Measurements from ENCODE around the gene GAREM1. TPM values are rescaled to one million over a fixed set of nuclear protein-coding genes. Genes with fewer than 3 reads are reported as not detected.

GAREM1 gene
- total RNA-seq, 1 experiment from 2014 or later, result 0.11 TPM

GRCh38 chr18:32287249-32287648 is 183.4 kb downstream of the GAREM1 start:
- Histone ChIP-seq H3K9me2 (replicated peaks; ENCODE audit: insufficient read depth, low read length) (no peaks in the 10 kb centered on the region), H3K36me3 (ENCODE audit: insufficient read depth, low read length) (no peaks in the 10 kb centered on the region), H3K9me3 (ENCODE audit: low read length) (no peaks in the 10 kb centered on the region), H3K9ac (ENCODE audit: low read length) (no peak overlapping the region), H3K4me1 (ENCODE audit: low read length) (no peaks in the 10 kb centered on the region), H3K27me3 (ENCODE audit: low read length) (no peaks in the 10 kb centered on the region), H3K4me3 (ENCODE audit: low read length) (no peak overlapping the region), H3K79me2 (ENCODE audit: low read length) (no peaks in the 10 kb centered on the region), H4K20me1 (ENCODE audit: insufficient read depth, low read depth, low read length) (no peaks in the 10 kb centered on the region), H2AFZ (ENCODE audit: low read length) (no peak overlapping the region), H3K4me2 (ENCODE audit: low read depth, low read length, poor library complexity, severe bottlenecking) (no peak overlapping the region), H3K27ac (ENCODE audit: low read length) (no peak overlapping the region)
- DNase-seq, result no peak

GRCh38 chr18:32286749-32287148 is 183.9 kb downstream of the GAREM1 start:
- Histone ChIP-seq H3K4me1 (ENCODE audit: low read length) (no peaks in the 10 kb centered on the region), H3K79me2 (ENCODE audit: low read length) (no peaks in the 10 kb centered on the region), H3K27me3 (ENCODE audit: low read length) (no peaks in the 10 kb centered on the region), H3K27ac (ENCODE audit: low read length) (no peak overlapping the region), H3K9me2 (replicated peaks; ENCODE audit: insufficient read depth, low read length) (no peaks in the 10 kb centered on the region), H4K20me1 (ENCODE audit: insufficient read depth, low read depth, low read length) (no peaks in the 10 kb centered on the region), H3K4me2 (ENCODE audit: low read depth, low read length, poor library complexity, severe bottlenecking) (no peak overlapping the region), H3K9ac (ENCODE audit: low read length) (no peak overlapping the region), H2AFZ (ENCODE audit: low read length) (no peak overlapping the region), H3K36me3 (ENCODE audit: insufficient read depth, low read length) (no peaks in the 10 kb centered on the region), H3K9me3 (ENCODE audit: low read length) (no peaks in the 10 kb centered on the region), H3K4me3 (ENCODE audit: low read length) (no peak overlapping the region)
- no peak for DNase-seq

- Histone ChIP-seq H3K9ac (ENCODE audit: low read length) (no peak overlapping the region), H3K4me1 (ENCODE audit: low read length) (no peaks in the 10 kb centered on the region), H3K79me2 (ENCODE audit: low read length) (no peaks in the 10 kb centered on the region), H3K36me3 (ENCODE audit: insufficient read depth, low read length) (no peaks in the 10 kb centered on the region), H4K20me1 (ENCODE audit: insufficient read depth, low read depth, low read length) (no peaks in the 10 kb centered on the region), H3K27ac (ENCODE audit: low read length) (no peak overlapping the region), H3K4me2 (ENCODE audit: low read depth, low read length, poor library complexity, severe bottlenecking) (no peak overlapping the region), H3K4me3 (ENCODE audit: low read length) (no peak overlapping the region), H3K27me3 (ENCODE audit: low read length) (no peaks in the 10 kb centered on the region), H3K9me3 (ENCODE audit: low read length) (no peaks in the 10 kb centered on the region), H2AFZ (ENCODE audit: low read length) (no peak overlapping the region), H3K9me2 (replicated peaks; ENCODE audit: insufficient read depth, low read length) (no peaks in the 10 kb centered on the region)
- DNase-seq, result no peak
These were observed 186.4 kb downstream of the GAREM1 start for GRCh38 chr18:32284284-32284683.

- no peaks in the 10 kb centered on the region for H3K9me2 ChIP-seq (replicated peaks; ENCODE audit: insufficient read depth, low read length)
- no peak overlapping the region for H3K4me3 ChIP-seq (ENCODE audit: low read length)
- no peak overlapping the region for H3K27ac ChIP-seq (ENCODE audit: low read length)
- DNase-seq, result no peak
- no peaks in the 10 kb centered on the region for H3K9me3 ChIP-seq (ENCODE audit: low read length)
- H3K4me1 ChIP-seq (ENCODE audit: low read length), result no peaks in the 10 kb centered on the region
- H3K27me3 ChIP-seq (ENCODE audit: low read length), result no peaks in the 10 kb centered on the region
- H3K79me2 ChIP-seq (ENCODE audit: low read length), result no peaks in the 10 kb centered on the region
- H2AFZ ChIP-seq (ENCODE audit: low read length), result no peak overlapping the region
- H3K4me2 ChIP-seq (ENCODE audit: low read depth, low read length, poor library complexity, severe bottlenecking), result no peak overlapping the region
- no peaks in the 10 kb centered on the region for H3K36me3 ChIP-seq (ENCODE audit: insufficient read depth, low read length)
- no peaks in the 10 kb centered on the region for H4K20me1 ChIP-seq (ENCODE audit: insufficient read depth, low read depth, low read length)
- no peak overlapping the region for H3K9ac ChIP-seq (ENCODE audit: low read length)
These were observed 189.8 kb downstream of the GAREM1 start for GRCh38 chr18:32280911-32281310.

GRCh38 chr18:32280188-32280783 is 190.4 kb downstream of the GAREM1 start:
- Histone ChIP-seq H3K4me3 (ENCODE audit: low read length) (no peak overlapping the region), H3K9me3 (ENCODE audit: low read length) (no peaks in the 10 kb centered on the region), H3K9ac (ENCODE audit: low read length) (no peak overlapping the region), H3K4me2 (ENCODE audit: low read depth, low read length, poor library complexity, severe bottlenecking) (no peak overlapping the region), H3K9me2 (replicated peaks; ENCODE audit: insufficient read depth, low read length) (no peaks in the 10 kb centered on the region), H4K20me1 (ENCODE audit: insufficient read depth, low read depth, low read length) (no peaks in the 10 kb centered on the region), H2AFZ (ENCODE audit: low read length) (no peak overlapping the region), H3K4me1 (ENCODE audit: low read length) (no peaks in the 10 kb centered on the region), H3K27me3 (ENCODE audit: low read length) (no peaks in the 10 kb centered on the region), H3K27ac (ENCODE audit: low read length) (no peak overlapping the region), H3K79me2 (ENCODE audit: low read length) (no peaks in the 10 kb centered on the region), H3K36me3 (ENCODE audit: insufficient read depth, low read length) (no peaks in the 10 kb centered on the region)
- DNase-seq, result no peak

- no peak overlapping the region for H3K4me3 ChIP-seq (ENCODE audit: low read length)
- no peaks in the 10 kb centered on the region for H3K79me2 ChIP-seq (ENCODE audit: low read length)
- no peak overlapping the region for H3K4me2 ChIP-seq (ENCODE audit: low read depth, low read length, poor library complexity, severe bottlenecking)
- DNase-seq, result no peak
- no peaks in the 10 kb centered on the region for H3K27me3 ChIP-seq (ENCODE audit: low read length)
- H3K9me3 ChIP-seq (ENCODE audit: low read length), result no peaks in the 10 kb centered on the region
- no peak overlapping the region for H2AFZ ChIP-seq (ENCODE audit: low read length)
- no peaks in the 10 kb centered on the region for H3K9me2 ChIP-seq (replicated peaks; ENCODE audit: insufficient read depth, low read length)
- H3K9ac ChIP-seq (ENCODE audit: low read length), result no peak overlapping the region
- H3K4me1 ChIP-seq (ENCODE audit: low read length), result no peaks in the 10 kb centered on the region
- no peaks in the 10 kb centered on the region for H3K36me3 ChIP-seq (ENCODE audit: insufficient read depth, low read length)
- H3K27ac ChIP-seq (ENCODE audit: low read length), result no peak overlapping the region
- H4K20me1 ChIP-seq (ENCODE audit: insufficient read depth, low read depth, low read length), result no peaks in the 10 kb centered on the region
These were observed 192.4 kb downstream of the GAREM1 start for GRCh38 chr18:32278177-32278799.

- no peak overlapping the region for H3K27ac ChIP-seq (ENCODE audit: low read length)
- H3K4me1 ChIP-seq (ENCODE audit: low read length), result no peaks in the 10 kb centered on the region
- H2AFZ ChIP-seq (ENCODE audit: low read length), result no peak overlapping the region
- no peak for DNase-seq
- H3K9ac ChIP-seq (ENCODE audit: low read length), result no peak overlapping the region
- H3K79me2 ChIP-seq (ENCODE audit: low read length), result no peaks in the 10 kb centered on the region
- H3K4me3 ChIP-seq (ENCODE audit: low read length), result no peak overlapping the region
- no peaks in the 10 kb centered on the region for H4K20me1 ChIP-seq (ENCODE audit: insufficient read depth, low read depth, low read length)
- H3K9me2 ChIP-seq (replicated peaks; ENCODE audit: insufficient read depth, low read length), result no peaks in the 10 kb centered on the region
- no peaks in the 10 kb centered on the region for H3K9me3 ChIP-seq (ENCODE audit: low read length)
- no peaks in the 10 kb centered on the region for H3K36me3 ChIP-seq (ENCODE audit: insufficient read depth, low read length)
- H3K27me3 ChIP-seq (ENCODE audit: low read length), result no peaks in the 10 kb centered on the region
- H3K4me2 ChIP-seq (ENCODE audit: low read depth, low read length, poor library complexity, severe bottlenecking), result no peak overlapping the region
These were observed 193.1 kb downstream of the GAREM1 start for GRCh38 chr18:32277549-32277948.

GRCh38 chr18:32276906-32277305 is 193.8 kb downstream of the GAREM1 start:
- H3K9me2 ChIP-seq (replicated peaks; ENCODE audit: insufficient read depth, low read length), result no peaks in the 10 kb centered on the region
- no peaks in the 10 kb centered on the region for H3K4me1 ChIP-seq (ENCODE audit: low read length)
- H3K4me2 ChIP-seq (ENCODE audit: low read depth, low read length, poor library complexity, severe bottlenecking), result no peak overlapping the region
- no peak overlapping the region for H3K27ac ChIP-seq (ENCODE audit: low read length)
- no peaks in the 10 kb centered on the region for H3K79me2 ChIP-seq (ENCODE audit: low read length)
- DNase-seq, result no peak
- H2AFZ ChIP-seq (ENCODE audit: low read length), result no peak overlapping the region
- no peak overlapping the region for H3K9ac ChIP-seq (ENCODE audit: low read length)
- H3K4me3 ChIP-seq (ENCODE audit: low read length), result no peak overlapping the region
- no peaks in the 10 kb centered on the region for H3K9me3 ChIP-seq (ENCODE audit: low read length)
- H3K27me3 ChIP-seq (ENCODE audit: low read length), result no peaks in the 10 kb centered on the region
- no peaks in the 10 kb centered on the region for H4K20me1 ChIP-seq (ENCODE audit: insufficient read depth, low read depth, low read length)
- no peaks in the 10 kb centered on the region for H3K36me3 ChIP-seq (ENCODE audit: insufficient read depth, low read length)
